Right ventricle myocardium inferior (tissue), 1 donor: ENCODE measurements around the gene GRB10. TPM values are rescaled to one million over a fixed set of nuclear protein-coding genes. Genes with fewer than 3 reads are reported as not detected.

Experiments used
- ATAC-seq: fragments of 200-7000 bp; cut with Tn5 transposase; one replicate; pipeline ENCODE4 v1.9.1; 2020; ENCODE audit warnings: mild to moderate bottlenecking, moderate library complexity
- DNase-seq: peaks from one replicate; pipeline ENCODE4 v3.0.0; 2021; ENCODE audit errors: missing footprints
- intact Hi-C: fragments of 100-400 bp; cut with DNase I; formaldehyde crosslinking; loops from one replicate; pipeline ENCODE4 v1.11.0; 2022
- total RNA-seq: library from RNA; stranded (reverse); fragmentation: NEBNext Ultra II Directional; extraction: Animal tissue kit (Norgen Biotek cat#: 25700); gene quantifications from one replicate; pipeline ENCODE4 v1.2.1, GENCODE V29; 2021
- donor health status: DM: no; HTN: yes; CAD: no; lungs with severe emphysema.

GRB10 gene
- total RNA-seq, 1 donor from 2014 or later: 34.7 TPM

- DNase-seq (no peak), ATAC-seq (no peak)
- intact Hi-C loops: loop anchor here (2.0 to 5.0 kb wide), 2 partner anchors 50 to 457 kb away; no protein-coding TSS in a partner anchor
Observed at GRCh38 chr7:50620433-50620832, 162.3 kb downstream of the GRB10 start.

- ATAC-seq (no peak), DNase-seq (no peak)
Observed at GRCh38 chr7:50619684-50620083, 163.0 kb downstream of the GRB10 start.

GRCh38 chr7:50618281-50618680, 164.4 kb downstream of the GRB10 start:
- ATAC-seq (no peak), DNase-seq (no peak)
- intact Hi-C loops: loop anchor here (5.0 kb wide), 3 partner anchors 174 to 544 kb away; no protein-coding TSS in a partner anchor

More at GRCh38 chr7:50619684-50620083, 163.0 kb downstream of the GRB10 start:
- intact Hi-C loops: loop anchor here (2.0 to 5.0 kb wide), 5 partner anchors 51 to 543 kb away; no protein-coding TSS in a partner anchor

- DNase-seq (no peak), ATAC-seq (no peak)
- intact Hi-C loops: loop anchor here (1.0 to 5.0 kb wide), 4 partner anchors 64 to 547 kb away; no protein-coding TSS in a partner anchor
Observed at GRCh38 chr7:50615519-50616080, 167.1 kb downstream of the GRB10 start.

DNA sequence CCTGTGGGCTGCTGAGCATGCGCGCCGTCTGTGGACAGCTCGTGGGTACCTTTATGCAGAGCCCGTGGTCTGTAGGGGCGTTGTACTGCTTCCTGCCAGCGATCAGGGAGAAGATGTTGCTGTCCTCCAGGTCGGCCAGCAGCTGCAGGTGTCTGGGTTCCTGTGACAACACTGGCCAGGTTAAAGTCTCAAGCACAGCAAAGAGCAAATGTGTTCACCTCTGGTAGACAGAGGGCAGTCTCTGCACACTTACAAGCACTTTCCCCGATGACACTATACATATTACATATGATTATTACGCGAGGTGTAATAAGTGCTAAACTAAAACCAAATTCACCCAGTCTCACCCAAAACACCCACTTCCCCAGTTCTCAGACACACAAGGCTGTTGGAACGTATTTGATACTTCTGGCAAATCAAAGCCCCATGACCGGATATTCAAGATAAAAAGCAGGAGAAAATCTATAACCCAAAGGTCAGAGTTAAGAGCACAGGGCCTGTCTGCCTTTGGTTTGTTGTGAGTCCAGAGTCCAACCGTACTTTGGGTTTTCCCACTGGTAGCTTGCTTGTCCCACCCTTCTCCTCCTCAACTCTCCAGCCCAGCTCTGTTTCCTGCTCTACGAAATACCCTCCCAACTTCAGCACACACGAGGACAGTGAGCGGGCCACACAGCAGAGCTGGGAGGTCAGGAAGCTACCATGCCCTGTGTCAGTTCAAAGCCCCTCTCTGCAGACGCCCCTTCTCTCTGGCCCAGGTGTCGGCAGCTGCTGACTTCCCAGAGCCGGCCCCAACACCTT, 167.8 kb downstream of the GRB10 start:
- intact Hi-C loops: loop anchor here (1.0 to 5.0 kb wide), 4 partner anchors 64 to 547 kb away; no protein-coding TSS in a partner anchor
- peak; percentile 47 for ATAC-seq
- no peak for DNase-seq

- intact Hi-C loops: no loop called here
- no peak for ATAC-seq
- no peak for DNase-seq
Observed at GRCh38 chr7:50613473-50613872, 169.2 kb downstream of the GRB10 start.

DNA sequence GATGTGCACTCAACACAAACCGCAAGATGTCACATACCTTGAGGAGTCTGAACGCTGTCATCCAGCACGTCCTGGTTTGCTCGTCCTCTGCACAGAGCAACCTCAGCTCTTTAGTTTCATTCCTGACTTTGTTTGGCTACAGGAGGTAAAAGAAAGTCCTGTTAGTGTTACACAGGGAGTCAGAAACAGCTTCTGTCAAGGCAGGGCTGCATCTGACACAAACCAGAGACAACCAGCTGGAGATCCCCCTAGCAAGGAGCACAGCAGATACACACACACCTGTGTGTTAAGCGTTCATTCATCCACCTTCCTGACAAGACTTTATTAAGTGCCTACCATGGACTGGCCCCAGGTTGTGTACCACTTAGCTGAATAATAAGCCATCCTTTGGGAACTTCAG, 170.0 kb downstream of the GRB10 start:
- DNase-seq (no peak), ATAC-seq (no peak)
- intact Hi-C loops: no loop called here

DNA sequence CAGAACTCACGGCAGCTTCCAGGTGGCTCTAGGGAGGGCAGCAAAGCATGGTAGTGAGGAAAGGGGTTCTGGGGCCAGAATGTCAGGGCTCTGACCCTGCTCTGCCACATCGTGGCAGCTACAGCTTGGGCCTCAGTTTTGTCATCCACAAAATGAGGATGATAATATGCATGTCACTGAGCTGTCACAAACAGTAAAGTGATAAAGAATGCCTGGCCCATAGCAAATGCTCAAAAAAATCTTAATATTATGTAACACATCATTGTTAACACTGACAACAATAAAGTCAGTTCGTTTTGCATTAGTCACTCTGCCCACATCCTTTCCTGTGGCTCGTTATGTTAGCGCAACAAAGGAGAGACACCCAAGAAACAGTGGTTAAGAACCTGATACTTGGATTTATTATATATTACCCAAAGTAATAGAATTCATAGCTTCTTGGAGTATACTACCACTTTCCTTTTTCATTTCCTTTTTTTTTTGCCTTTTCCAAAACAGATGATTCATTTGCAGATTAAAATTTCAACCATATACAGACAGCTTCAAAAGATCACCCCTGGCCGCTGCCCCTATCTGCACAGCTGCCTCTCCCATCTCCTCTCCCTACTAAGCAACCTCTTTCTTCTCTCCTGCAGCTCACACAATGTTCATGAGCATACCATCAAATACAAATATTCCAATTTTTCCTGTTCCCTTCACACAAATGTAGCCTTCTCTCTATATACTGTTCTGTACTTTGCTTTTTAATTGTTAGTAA, 172.0 kb downstream of the GRB10 start:
- DNase-seq (no peak), ATAC-seq (no peak)
- intact Hi-C loops: no loop called here

GRCh38 chr7:50608196-50608906, 174.3 kb downstream of the GRB10 start:
- ATAC-seq (no peak), DNase-seq (no peak)
- intact Hi-C loops: no loop called here

DNA sequence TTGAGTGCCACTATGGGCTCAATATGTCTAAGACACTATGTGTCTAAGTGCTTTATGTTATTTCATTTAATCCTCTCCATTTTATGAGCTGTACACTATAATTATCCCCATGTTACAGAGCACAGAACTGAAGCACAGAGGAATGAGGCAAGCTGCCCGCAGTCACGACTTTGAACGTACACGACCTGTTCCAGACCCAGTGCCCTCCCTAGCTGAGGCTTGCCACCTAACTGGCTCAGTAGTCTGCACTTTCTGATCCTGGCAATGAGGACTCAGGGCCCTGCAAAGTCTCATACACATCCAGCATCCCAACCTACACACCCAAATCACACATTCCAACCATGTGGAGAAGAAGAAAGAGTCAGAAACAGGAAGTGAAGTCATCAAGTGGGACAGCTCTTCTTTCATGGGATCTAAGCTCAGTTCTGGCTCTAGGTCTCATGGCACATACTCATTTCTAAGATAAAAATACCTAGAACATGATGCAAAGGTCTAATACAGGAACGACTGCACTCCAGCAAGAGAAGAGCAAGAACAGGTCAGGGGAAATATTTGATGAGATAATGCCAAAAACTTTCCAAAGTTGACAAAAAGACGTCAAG, 175.1 kb downstream of the GRB10 start:
- ATAC-seq (no peak), DNase-seq (no peak)
- intact Hi-C loops: no loop called here

- no peak for DNase-seq
- intact Hi-C loops: no loop called here
- ATAC-seq: no peak
Observed at GRCh38 chr7:50605059-50605458, 177.6 kb downstream of the GRB10 start.

- DNase-seq (no peak), ATAC-seq (no peak)
- intact Hi-C loops: loop anchor here (5.0 kb wide), 1 partner anchor 136 kb away; no protein-coding TSS in a partner anchor
Observed at GRCh38 chr7:50603287-50603686, 179.4 kb downstream of the GRB10 start.

GRCh38 chr7:50599385-50599784, 183.3 kb downstream of the GRB10 start:
- intact Hi-C loops: no loop called here

DNA sequence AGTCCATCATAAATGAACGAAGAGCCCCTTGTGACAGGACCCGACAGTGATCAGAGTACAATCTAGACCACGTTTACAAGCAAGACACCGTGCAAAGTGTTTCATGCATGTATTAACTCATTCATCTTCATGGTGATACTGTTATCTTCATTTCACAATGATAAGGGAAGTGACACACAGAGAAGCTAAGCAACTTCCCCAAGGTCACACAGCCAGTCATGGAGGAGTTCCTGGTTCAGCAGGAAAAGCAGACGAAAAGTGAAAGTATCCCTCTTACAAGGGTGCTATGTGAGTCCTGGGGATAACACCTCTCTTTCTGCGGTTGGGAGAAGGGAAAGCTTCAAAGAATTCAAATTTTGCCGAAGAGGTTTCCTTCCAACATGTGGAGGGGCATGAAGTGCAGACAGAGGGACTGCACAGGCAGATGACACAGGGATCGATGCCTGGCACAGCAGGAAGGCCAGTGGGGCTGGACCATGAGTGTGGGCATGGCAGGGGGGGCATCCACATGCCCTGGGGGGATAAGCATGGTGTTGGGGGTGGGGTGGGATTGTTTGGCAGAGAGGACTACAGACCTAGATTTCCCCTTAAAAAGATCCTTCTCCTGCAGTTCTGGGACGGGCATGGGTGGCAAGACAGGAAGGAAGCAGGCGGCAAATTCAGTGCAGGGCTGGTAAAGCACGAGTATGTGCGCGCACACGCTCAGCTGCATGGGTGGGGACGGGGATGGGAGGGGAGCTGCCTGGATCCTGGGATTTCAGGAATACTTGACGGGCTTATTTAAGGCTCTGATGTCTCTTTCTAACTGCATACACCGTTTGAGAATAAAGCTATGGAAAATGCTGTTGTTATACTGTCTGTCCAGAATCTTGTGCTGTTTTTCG, 184.0 kb downstream of the GRB10 start:
- intact Hi-C loops: no loop called here
- no peak for ATAC-seq
- DNase-seq: no peak

More at GRCh38 chr7:50599385-50599784, 183.3 kb downstream of the GRB10 start:
- DNase-seq (no peak), ATAC-seq (no peak)

DNA sequence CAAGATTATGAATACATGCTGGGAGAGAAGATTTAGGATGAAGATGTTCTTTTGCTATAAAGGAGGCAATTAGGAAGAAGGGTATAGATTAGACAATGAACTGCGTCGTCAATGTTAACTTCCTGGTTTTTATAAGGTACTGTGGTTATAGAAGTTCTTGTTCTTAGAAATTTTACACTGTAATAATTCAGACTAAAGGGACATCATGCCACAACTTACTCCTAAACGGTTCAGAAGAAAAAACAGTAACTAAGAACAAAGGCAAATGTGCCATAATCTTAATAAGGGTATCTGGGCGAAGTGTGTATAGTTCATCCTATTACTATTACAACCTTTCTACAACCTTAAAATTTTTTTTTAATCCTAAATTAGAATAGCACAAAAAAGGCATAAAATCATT, 186.2 kb downstream of the GRB10 start:
- intact Hi-C loops: no loop called here
- no peak for ATAC-seq
- DNase-seq: no peak

- peak; percentile 76 for ATAC-seq
- DNase-seq: no peak
- intact Hi-C loops: no loop called here
Observed at GRCh38 chr7:50595491-50596102, 187.1 kb downstream of the GRB10 start.
